ENCODE measurements around the gene MTHFR.

MTHFR gene

DNA sequence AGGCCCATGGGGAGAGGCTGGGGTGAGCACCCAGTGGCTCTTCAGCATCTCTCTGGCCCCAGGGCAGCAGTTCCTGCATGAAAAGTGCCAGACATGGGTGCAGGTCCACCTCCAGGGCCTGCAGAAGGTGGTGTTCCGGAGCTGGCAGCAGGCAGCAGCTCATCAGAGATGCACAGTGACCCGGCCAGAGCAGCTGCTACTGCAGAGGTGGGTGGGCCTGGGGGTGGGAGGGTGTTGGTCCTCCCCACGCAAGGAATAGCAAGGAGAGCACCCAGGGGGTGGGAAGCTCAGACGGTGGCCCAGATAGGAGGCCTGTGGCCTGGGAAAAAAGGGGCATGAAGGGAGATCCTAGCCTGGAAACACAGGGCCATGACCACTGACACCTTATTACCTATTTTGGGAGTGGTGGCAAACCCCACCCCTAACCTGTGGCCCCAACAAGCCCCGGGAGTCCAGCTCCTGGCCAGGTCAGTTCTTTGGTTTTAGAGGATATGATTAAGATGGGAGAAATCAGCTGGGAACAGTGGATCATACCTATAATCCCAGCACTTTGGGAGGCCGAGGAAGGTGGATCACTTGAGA, 23.5 kb downstream of the MTHFR start:
- DNase-seq (ENCODE audit: low read depth in 2 of 2) = no peak

DNA sequence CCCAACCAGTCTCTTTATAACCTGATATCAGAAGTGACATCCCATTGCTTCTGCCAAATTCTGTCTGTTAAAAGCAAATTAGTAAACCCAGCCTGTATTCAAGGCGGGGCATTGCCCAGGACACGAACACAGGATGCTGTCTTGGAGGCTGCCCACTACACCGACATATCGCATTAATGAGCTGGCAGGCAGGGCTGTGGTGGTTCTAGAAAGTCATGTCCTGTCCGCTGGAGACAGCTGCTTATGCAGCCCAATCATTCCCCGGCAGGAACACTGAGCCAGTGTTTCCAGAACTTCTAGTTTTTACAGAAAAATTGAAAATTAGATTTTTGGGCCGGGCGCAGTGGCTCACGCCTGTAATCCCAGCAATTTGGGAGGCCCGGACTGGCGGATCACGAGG, 24.5 kb downstream of the MTHFR start:
- no peak for DNase-seq (ENCODE audit: low read depth in 2 of 2)

DNA sequence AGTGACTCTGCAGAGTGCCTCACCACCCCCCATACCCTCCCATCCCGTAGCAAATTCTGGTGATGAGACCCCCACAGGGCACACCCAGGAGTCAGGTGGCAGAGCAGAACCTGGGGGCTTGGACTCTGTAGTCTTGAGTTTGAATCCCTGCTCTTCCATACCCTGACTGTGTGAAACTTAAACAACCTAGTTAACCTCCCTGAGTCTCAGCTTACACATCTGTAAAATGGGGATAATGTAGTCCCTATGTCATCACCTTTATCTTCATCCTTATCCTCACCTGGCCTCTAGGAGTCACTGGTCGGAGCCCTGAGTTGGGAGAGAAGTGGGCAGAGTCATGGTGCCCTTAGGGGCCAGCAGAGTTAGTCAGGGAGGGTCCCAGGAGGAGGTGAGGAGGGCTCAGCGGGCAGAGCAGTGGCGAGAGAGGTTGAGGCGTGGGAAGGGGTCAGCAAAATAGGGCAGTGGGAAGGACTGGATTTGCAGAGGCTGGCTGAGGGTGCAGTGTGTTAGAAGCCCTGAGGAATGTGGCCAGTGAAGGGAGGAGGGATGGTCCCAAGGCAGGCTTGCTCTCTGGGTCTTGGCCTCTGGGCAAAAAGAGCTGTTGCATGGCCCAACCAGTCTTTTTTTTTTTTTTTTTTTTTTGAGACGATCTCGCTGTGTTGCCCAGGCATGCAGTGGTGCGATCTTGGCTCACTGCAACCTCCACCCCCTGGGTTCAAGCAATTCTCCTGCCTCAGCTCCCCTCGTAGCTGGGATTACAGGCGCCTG, 25.2 kb downstream of the MTHFR start:
- DNase-seq (ENCODE audit: low read depth in 2 of 2) = no peak

DNA sequence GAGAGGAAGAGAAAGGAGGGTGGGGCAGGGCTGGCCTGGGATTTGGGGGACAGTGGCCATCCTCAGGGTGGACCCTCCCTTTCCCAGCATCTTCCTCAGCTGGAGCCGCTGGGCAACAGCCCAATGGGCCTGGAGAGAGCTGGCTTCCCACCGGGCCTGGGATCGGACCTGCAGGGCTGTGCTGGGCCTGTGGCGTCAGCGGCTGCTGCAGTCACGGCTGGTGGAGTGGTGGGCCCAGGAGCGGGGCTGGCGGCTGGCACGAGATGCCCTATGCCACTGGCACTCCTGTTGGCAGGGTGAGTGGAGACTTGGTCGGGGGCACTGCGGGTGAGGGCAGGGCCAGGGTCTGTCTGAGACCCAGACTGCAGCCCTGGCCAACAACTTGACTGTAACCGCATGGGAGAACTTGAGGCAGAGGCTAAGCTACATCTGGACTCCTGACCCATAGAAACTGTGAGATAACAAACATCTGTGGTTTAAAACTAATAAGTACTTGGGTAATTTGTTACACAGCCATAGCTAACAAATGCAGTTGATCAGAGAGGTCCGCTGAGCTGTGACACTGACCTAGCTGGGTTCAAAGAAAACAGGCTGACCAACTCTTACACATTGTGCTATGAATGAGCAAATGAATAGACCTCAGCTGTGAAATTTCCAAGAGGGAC, 25.9 kb downstream of the MTHFR start:
- DNase-seq (ENCODE audit: low read depth in 2 of 2) = no peak

DNA sequence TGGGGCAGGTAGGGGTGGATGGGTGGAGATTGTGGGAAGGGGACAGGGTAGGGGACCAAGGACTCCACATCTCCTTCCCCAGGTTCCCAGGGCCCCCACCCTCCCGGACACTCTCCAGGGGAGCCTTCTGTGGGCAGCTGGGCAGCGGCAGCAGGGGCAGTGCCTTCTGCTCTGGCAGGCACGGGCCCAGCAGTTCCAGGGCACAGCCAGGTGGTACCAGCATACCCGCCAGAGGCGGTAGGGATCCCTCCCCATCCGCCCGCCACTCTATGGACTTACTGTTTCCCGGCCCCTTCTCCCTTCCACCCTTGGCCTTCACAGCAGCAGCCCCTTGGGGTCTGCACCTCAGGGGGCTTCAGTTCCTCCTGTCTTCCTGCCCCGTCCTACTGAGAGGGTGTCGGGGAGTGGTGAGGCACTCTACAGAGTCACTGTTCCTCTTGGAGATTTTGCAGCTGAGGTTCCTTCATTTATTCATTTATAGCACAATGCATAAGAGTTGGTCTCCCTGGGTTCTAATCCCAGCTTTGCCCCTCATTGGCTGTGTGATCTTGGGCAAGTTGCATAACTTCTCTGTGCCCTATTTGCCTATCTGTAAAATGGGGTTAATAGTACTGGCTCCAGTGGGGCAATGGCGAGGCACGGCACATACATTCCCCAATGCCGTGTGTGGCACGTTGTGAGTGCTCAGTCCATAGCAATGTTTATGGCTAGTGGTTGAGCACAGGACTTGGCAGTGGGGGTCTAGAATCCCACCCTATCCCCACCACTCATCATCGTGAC, 26.7 kb downstream of the MTHFR start:
- DNase-seq (ENCODE audit: low read depth in 2 of 2) = no peak

DNA sequence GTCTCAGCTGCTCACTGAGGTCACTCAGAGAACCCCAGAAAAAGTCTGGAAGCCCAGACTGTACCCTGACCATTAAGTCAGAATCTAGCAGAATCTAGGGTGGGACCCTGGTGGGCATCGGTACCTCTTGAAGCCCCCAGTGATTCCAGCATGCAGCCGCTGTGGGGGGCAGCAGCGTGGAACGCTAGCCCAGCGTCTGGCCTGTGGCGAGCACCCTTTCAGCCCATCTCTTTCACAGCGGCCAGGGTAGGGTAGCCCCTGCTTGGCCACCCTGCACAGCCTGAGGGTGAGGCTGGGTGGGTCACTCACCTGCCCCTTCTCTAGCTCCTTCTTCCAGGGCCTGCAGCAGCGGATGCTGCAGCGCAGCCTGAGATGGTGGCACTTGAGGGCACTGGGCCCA, 27.4 kb downstream of the MTHFR start:
- no peak for DNase-seq (ENCODE audit: low read depth in 2 of 2)

DNA sequence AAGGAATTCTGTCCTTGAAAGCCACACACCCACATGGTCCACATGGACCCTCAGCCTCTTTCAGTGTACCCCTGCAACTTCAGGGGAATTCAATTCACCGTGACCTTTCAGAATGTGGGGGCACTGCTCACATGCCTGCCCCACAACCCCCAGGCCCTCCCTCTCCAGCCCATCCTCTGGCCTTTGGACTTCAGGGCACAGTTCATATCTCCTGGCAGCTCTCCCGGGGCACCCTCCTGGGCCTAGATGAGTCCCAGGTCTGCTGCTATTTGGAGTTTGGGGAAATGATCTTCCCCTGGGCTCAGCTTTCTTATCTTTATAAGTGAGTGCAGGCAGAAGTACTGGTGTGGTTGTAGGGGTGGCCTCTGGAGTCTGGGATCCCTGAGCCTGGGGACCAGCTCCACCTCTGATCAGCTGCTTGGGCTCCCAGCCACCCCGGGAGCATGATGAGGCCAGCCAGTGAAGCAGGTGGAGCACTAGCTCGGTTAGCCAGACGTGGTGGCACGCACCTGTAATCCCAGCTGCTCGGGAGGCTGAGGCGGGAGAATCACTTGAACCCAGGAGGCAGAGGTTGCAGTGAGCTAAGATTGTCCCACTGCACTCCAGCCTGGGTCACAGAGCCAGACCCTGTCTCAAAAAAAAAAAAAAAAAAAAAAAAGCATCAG, 28.0 kb downstream of the MTHFR start:
- no peak for DNase-seq (ENCODE audit: low read depth in 2 of 2)

DNA sequence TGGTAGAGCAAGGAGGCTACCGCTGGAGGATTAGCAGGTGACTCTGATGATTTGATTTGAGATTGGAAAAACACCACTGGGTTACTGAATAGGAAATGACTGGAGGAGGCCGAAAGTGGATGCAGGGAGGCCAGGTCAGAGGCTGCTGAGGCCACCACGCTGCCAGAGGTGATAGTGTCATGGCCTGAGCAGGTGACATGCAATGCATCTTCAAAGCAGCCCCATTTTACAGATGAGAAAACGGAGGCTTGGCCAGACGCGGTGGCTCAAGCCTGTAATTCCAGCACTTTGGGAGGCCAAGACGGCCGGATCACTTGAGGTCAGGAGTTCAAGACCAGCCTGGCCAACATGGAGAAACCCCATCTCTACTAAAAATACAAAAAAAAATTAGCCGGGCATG, 31.0 kb downstream of the MTHFR start:
- DNase-seq (ENCODE audit: low read depth in 2 of 2) = no peak

DNA sequence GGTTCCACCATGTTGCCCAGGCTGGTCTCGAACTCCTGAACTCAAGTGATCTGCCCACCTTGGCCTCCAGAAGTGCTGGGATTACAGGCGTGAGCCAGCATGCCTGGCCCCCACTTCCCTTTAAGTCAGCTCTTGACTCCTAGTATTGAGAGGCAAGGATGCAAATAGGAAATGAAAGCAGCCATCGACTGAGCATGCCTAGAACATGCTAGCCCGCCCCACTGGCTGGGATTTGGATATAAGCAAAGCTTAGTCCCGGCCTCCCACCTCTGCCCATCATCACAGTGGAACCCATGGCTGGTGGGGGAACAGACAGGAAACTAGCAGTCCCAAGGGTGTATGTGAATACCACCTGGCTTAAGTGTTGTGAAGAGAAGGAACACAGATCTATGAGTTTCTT, 33.3 kb downstream of the MTHFR start:
- no peak for DNase-seq (ENCODE audit: low read depth in 2 of 2)

DNA sequence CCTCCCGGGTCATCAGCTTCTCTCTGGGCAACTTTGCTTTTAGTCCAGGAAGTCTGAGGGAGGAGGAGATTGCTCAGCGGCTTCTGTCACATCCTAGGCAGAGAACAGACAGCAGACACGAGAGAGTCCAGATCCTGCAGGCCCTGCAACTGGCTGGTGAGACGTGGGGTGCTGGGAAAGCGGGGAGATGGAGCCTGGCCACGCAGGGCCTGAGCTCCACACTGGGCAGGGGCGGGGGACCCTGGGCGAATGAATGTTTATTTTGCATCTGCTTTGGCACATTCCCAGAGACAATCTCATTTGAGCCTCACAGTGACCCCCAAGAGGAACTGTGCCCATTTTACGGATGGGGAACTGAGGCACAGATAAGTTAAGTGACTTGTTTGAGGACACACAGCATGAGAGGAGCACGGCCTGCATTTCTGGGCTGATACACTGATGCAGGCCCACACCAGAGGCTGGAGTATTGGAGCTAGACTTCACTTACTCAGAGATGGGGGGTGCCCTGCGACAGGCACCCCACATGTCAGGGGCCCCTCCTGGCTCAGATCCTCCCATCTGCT, 34.2 kb downstream of the MTHFR start:
- no peak for DNase-seq (ENCODE audit: low read depth in 2 of 2)

DNA sequence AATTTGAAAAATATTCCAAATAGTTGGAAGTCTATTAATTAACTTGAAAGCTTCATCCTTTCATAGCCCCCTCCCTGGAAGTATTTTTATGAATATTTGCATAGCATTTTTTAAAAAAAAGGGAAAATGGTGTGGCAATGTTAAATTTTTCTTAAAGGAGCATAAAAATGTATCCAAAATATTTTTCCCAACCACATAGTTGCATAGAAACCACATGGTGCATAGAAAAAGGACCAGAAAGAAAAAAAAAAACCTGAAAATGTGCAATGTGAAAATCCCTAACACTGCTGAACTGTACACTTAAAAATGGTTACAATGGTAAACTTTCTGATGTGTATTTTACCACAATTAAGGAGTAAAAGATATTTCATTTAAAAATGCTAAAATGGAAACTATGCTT, 35.8 kb downstream of the MTHFR start:
- no peak for DNase-seq (ENCODE audit: low read depth in 2 of 2)

DNA sequence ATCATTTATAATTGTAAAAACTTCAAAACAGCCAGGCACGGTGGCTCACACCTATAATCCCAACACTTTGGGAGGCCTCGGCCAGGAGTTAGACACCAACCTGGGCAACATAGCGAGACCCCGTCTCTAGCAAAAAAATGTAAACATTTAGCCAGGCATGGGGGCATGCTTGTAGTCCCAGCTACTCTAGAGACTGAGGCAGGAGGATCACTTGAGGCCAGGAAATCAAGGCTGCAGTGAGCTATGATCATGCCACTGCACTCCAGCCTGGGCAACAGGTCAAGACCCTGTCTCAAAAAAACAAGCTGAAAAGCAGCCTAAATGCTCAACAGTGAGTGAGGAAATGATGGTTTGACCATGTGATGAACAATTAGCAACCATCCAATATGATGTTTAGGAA, 36.5 kb downstream of the MTHFR start:
- DNase-seq (ENCODE audit: low read depth in 2 of 2) = no peak

DNA sequence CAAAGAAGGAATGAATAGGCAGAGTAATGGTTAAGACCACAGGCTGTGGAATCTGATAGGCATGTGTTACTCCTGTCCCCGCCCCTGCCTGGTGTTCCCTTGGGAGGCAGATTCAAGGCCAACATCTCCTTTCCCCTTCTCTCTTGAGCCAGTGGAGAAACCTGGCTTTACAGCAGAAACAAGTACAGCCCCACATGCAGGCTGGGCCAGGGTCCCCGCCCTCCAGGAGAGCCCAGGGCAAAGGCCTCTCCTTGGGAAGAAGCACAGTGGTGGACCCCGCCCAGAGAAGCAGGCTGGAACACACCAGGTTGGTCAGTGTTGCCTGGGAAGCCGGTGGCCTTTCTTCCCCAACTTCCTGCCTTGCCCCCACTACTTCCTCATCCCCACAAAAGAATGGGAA, 36.9 kb downstream of the MTHFR start:
- DNase-seq (ENCODE audit: low read depth in 2 of 2) = no peak

DNA sequence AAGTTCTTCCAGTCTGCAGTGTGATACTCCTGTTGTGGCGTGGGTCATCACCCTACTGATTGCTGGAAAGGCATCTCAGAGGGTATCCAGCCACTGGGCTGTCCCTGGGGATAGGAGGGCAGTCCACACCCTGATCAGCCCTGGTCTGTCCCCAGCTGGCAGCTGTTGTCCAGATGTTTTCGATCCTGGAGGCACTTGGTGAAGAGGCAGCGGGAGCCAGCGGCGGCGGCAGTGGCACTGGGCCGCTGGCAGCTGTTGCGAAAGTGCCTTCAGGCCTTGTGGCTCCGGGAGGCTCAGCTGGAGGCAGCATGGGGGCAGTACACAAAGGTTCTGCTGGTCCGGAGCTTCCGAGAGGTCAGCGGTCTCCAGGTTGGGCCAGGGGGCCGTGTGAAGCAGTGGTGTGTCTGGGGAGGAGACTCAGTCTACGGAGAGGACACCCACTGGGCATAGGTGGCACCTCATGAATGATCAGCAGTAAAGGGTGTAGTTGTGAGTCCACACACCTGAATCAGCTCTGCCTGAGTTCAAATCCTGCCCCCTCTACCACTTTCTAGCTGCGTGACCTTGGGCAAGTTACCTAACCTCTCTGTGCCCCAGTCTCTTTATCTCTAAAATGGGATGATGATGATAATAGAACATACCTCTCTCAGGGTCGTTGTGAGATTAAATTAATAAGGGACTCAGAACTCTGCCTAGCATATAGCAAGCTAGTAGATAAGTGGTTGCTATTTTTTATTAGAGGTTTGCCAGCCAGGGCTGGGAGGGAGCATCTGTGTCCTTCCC, 37.7 kb downstream of the MTHFR start:
- DNase-seq (ENCODE audit: low read depth in 2 of 2) = no peak

DNA sequence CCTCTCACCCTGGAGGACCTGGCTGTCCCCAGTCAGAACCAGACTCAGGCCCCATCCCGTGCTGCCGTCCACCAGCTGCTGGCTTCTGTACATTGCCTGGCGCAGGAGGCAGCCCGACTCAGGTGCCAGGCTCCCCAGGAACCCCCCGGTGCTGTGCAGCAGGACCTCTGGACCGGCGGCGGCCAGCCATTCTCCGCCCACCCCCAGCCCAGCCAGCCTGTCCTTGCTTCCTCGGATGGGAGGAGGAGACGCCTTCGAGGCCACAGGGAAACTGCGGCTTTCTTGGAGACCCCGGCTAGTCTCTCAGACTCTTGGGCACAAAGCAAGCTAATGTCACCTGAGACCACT, 39.4 kb downstream of the MTHFR start:
- DNase-seq (ENCODE audit: low read depth in 2 of 2) = no peak

DNA sequence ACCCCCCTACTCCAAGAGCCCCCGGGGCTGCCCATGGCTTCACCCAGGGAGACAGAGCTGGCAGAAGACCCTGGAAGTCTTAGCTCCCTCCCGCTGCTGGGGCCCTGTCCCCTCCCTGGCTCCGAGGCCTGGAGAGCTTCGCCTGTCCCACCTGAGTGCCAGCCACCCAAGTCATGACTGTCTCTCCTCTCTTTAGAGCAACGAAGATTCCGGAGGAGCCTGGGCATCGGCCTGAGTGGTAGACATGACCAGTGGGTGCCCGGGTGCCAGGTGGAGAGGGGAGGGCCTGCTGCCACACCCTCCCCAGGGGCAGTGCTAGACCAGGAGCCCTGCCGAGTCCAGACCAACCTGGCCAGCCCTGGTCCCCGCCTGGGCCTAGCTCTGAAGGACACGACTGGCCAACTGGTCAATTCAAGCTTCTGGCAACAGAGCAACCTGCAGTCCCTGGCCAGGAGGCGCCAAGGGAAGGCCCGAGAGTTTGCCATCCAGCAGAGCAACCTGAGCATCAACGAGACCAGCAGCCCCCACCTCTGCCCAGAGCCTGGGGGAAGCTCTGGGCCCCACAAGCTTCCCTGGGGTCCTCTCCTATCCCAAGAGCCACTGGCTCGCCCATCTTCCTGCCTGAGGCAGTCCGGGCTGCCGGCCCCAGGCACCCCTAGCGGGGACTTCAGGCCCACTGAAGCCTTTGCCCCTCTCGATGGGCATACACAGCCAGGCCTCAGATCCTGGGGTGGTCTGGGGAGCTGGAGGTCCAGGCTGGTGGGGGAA, 39.9 kb downstream of the MTHFR start:
- no peak for DNase-seq (ENCODE audit: low read depth in 2 of 2)

DNA sequence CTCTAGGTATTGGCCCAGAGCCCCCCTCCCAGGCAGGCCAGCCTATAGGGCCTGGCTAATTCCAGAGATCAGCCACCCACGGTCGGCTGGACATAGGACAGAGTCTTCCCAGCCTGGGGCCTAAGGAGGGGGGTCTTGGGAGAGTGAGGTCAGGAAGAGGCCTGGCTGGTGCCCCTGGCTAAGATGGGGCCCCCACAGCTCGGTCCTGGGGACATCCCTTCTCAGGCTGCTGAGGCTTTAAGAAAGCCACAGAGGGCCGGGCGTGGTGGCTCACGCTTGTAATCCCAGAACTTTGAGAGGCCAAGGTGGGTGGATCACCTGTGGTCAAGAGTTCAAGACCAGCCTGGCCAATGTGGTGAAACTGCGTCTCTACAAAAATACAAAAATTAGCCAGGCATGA, 41.2 kb downstream of the MTHFR start:
- DNase-seq (ENCODE audit: low read depth in 2 of 2) = no peak

DNA sequence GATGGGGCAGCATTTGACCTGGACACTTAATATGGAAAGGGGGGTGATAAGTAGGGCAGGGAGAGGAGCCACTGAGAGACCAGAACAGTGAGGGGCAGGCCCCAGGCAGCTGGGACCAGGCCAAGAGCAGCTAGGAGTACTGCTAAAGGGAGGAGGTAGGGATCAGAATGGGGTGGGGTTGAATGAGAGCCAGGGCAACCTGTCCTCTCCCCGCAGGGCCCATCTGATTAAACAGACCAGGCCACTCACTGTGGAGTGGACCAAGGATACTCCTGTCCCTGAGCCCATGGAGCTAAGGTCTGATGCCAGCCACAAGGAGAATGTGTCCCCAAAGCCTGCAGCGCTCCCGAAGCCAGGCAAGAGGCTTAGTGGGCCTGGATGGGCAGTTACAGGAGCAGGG, 41.6 kb downstream of the MTHFR start:
- no peak for DNase-seq (ENCODE audit: low read depth in 2 of 2)

DNA sequence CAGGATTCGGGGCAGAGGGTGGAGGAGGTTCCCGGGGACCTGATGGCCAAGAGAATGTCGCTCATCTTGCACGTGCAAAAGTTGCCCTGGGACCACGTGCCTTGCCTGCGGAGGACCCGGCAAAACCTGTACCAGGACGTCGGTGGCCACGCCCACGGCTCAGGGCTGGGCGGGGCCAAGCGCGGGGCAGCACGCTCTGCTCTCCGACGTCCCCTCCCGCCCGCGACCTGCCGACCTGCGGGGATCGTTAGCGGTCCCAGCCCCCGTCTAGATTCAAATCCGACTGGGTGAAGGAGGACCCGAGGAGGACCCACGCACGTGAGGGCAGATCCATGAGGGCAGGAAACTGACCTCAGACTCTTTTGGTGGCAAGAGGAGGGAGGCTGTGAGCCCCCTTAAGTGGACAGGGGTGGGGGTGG, 43.8 kb downstream of the MTHFR start, which contains the start of gene C1orf167:
Gene C1orf167, plus strand, starts transcription at position 206 of the 419 bp plus-strand sequence. CDS start 2,208 bp downstream, outside the sequence.
- no peak for DNase-seq (ENCODE audit: low read depth in 2 of 2)

DNA sequence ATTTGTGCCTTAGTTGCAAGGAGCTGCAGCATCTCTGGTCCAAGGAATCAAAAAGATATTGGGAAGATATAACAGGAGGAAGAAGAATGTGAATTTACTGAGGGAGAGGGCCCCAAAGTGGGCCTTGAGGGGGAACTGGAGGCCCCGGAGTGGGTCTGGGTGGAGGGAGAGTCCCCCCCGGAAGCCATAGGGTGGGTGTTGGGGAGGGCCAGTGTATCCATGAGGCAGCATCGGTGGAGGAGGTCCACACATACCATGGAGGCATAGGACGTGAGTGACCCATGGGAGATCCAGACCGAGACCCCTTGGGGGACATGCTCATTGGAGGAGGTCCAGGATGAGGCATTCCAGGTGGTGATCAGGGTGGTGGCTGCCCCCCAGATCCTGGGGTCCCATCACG, 44.5 kb downstream of the MTHFR start:
- DNase-seq (ENCODE audit: low read depth in 2 of 2) = no peak

All from stimulated activated CD8-positive, alpha-beta memory T cell treated with anti-CD3 and anti-CD28 coated beads, Interleukin-2, amount 100 ng/mL, for 1 hour (primary cell).